K562 (cell line): ENCODE data around the gene CLIC3.

Experiments used
- ARNT ChIP-seq, 2 experiments: fragments of 450-650 bp; IDR thresholded peaks; 2 replicates each; pipeline ENCODE4 v1.6.1; 2016; ENCODE audit warnings: mild to moderate bottlenecking in 1 of 2
- CREBBP ChIP-seq: IDR thresholded peaks from one replicate; pipeline ENCODE4 v1.6.1; 2012; ENCODE audit warnings: low read depth, mild to moderate bottlenecking, control low read depth, inconsistent platforms, low read length
- CTCF ChIP-seq, 3 experiments: IDR thresholded peaks in 2 of 3; conservative IDR thresholded peaks in 1 of 3; 2 replicates each; pipeline ENCODE4 v1.5.1; 2011 to 2012; ENCODE audit warnings: low read length in 3 of 3, mild to moderate bottlenecking in 3 of 3, control low read depth in 2 of 3, improper control_type of control experiment in 1 of 3, inconsistent platforms in 1 of 3, low read depth in 1 of 3, mixed read lengths in 1 of 3, moderate library complexity in 1 of 3; ENCODE audit not compliant: insufficient read depth in 2 of 3
- HNRNPL ChIP-seq: fragments of 200-400 bp; formaldehyde crosslinking; IDR thresholded peaks from 2 replicates; pipeline ENCODE4 v1.6.1; 2017; ENCODE audit warnings: low read depth, mild to moderate bottlenecking, low read length
- MAFK ChIP-seq: IDR thresholded peaks from 2 replicates; pipeline ENCODE4 v1.6.1; 2011; ENCODE audit warnings: low read length, improper control_type of control experiment
- NFYB ChIP-seq: IDR thresholded peaks from 2 replicates; pipeline ENCODE4 v1.6.1; 2011; ENCODE audit warnings: mild to moderate bottlenecking, moderate library complexity; ENCODE audit not compliant: insufficient read length; ENCODE audit errors: extremely low read depth
- PML ChIP-seq: IDR thresholded peaks from 2 replicates; pipeline ENCODE4 v1.6.1; 2012; ENCODE audit warnings: low read length, inconsistent platforms
- SMAD2 ChIP-seq: fragments of 150-350 bp; IDR thresholded peaks from 2 replicates; pipeline ENCODE4 v1.6.1; 2014; ENCODE audit warnings: low read depth, mild to moderate bottlenecking, low read length
- ZNF785 ChIP-seq: fragments of 250-450 bp; sonication (Bioruptor Pico); IDR thresholded peaks from 2 replicates; pipeline ENCODE4 v1.4.0; 2020; ENCODE audit warnings: mild to moderate bottlenecking
- TF ChIP-seq, protein P1 (sequence below): fragments of 250-450 bp; sonication (Bioruptor Pico); IDR thresholded peaks from 2 replicates; pipeline ENCODE4 v1.8.0; 2021; ENCODE audit warnings: moderate library complexity, mild to moderate bottlenecking, inconsistent platforms
- TF ChIP-seq, protein P2 (sequence below): sonication (generic); formaldehyde crosslinking; IDR thresholded peaks from 2 replicates; pipeline ENCODE4 v1.9.0; 2022; ENCODE audit warnings: mild to moderate bottlenecking, missing genetic modification reagents
- TF ChIP-seq, protein P3 (sequence below): fragments of 250-450 bp; sonication (Bioruptor Pico); IDR thresholded peaks from 2 replicates; pipeline ENCODE4 v1.8.0; 2022; ENCODE audit warnings: moderate library complexity, mild to moderate bottlenecking, inconsistent platforms

- TF ChIP-seq CTCF (IDR thresholded peaks at IDR 0.05 in 2 of 3, conservative IDR thresholded peaks at IDR 0.05 in 1 of 3; ENCODE audit: insufficient read depth in 2 of 3, low read depth in 1 of 3, low read length in 3 of 3) (no peak), MAFK (no peak), ARNT (IDR thresholded peaks at IDR 0.05) (no peak), NFYB (no peak), PML (no peak), CREBBP (no peak), ZNF785 (CRISPR knock-in tag) (no peak), SMAD2 (no peak), HNRNPL (no peak)
- TF ChIP-seq, protein P1, sequence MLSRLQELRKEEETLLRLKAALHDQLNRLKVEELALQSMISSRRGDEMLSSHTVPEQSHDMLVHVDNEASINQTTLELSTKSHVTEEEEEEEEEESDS (CRISPR knock-in tag): no peak
- TF ChIP-seq, protein P2, sequence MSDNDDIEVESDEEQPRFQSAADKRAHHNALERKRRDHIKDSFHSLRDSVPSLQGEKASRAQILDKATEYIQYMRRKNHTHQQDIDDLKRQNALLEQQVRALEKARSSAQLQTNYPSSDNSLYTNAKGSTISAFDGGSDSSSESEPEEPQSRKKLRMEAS (CRISPR knock-in tag): no peak
- TF ChIP-seq, protein P3, sequence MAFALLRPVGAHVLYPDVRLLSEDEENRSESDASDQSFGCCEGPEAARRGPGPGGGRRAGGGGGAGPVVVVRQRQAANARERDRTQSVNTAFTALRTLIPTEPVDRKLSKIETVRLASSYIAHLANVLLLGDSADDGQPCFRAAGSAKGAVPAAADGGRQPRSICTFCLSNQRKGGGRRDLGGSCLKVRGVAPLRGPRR (CRISPR knock-in tag): no peak
These were observed 30.0 kb upstream of the CLIC3 start for GRCh38 chr9:137026384-137026783.
